GM23248 (cell line): ENCODE data around the gene SIRPD. TPM values are rescaled to one million over a fixed set of nuclear protein-coding genes. Genes with fewer than 3 reads are reported as not detected.
"Not testable (repeated sequence)": the region's sequence is repeated elsewhere in the genome, so short reads cannot be mapped to it uniquely, and the experiment has no call there.

Experiments
- DNase-seq: peaks from one replicate; pipeline ENCODE4 v3.0.0-alpha.2; 2015
- H2AFZ ChIP-seq: fragments of 200-600 bp; sonication (generic); 2 replicates; pipeline ENCODE4 v1.6.1; 2016; ENCODE audit warnings: antibody characterized with exemption
- H3F3A ChIP-seq: fragments of 200-600 bp; sonication (generic); 2 replicates; pipeline ENCODE4 v1.6.1; 2016; ENCODE audit warnings: mild to moderate bottlenecking, antibody characterized with exemption, mixed run types; ENCODE audit not compliant: insufficient read depth
- H3K27ac ChIP-seq: fragments of 200-600 bp; sonication (generic); 2 replicates; pipeline ENCODE4 v1.5.1; 2016; ENCODE audit warnings: mild to moderate bottlenecking
- H3K27me3 ChIP-seq: fragments of 200-600 bp; sonication (generic); replicated peaks from 2 replicates; pipeline ENCODE4 v1.6.1; 2016; ENCODE audit warnings: mild to moderate bottlenecking; ENCODE audit not compliant: insufficient read depth
- H3K36me3 ChIP-seq: fragments of 200-600 bp; sonication (generic); 2 replicates; pipeline ENCODE4 v1.6.1; 2016; ENCODE audit warnings: low read depth, mild to moderate bottlenecking
- H3K4me1 ChIP-seq: fragments of 200-600 bp; sonication (generic); 2 replicates; pipeline ENCODE4 v1.6.1; 2016; ENCODE audit warnings: mild to moderate bottlenecking; ENCODE audit not compliant: insufficient read depth
- H3K4me2 ChIP-seq: fragments of 200-600 bp; sonication (generic); one replicate; pipeline ENCODE4 v1.6.1; 2016; ENCODE audit warnings: mild to moderate bottlenecking; ENCODE audit not compliant: unreplicated experiment
- H3K4me3 ChIP-seq: fragments of 200-600 bp; sonication (generic); 2 replicates; pipeline ENCODE4 v1.5.1; 2016; ENCODE audit warnings: mild to moderate bottlenecking
- H3K79me2 ChIP-seq: fragments of 200-600 bp; sonication (generic); 2 replicates; pipeline ENCODE4 v1.6.1; 2016; ENCODE audit warnings: mild to moderate bottlenecking; ENCODE audit not compliant: insufficient read depth
- H3K9ac ChIP-seq: fragments of 200-600 bp; sonication (generic); 2 replicates; pipeline ENCODE4 v1.6.1; 2016; ENCODE audit warnings: mild to moderate bottlenecking
- H3K9me2 ChIP-seq: fragments of 200-600 bp; sonication (generic); 2 replicates; pipeline ENCODE4 v1.6.1; 2016; ENCODE audit warnings: mixed run types, mild to moderate bottlenecking, moderate library complexity; ENCODE audit not compliant: insufficient read depth
- H3K9me3 ChIP-seq: fragments of 200-600 bp; sonication (generic); one replicate; pipeline ENCODE4 v1.6.1; 2017; ENCODE audit warnings: low read depth
- H4K20me1 ChIP-seq: fragments of 200-600 bp; sonication (generic); 2 replicates; pipeline ENCODE4 v1.6.0; 2016; ENCODE audit not compliant: insufficient read depth
- EZH2 ChIP-seq: fragments of 200-600 bp; sonication (generic); IDR thresholded peaks from 2 replicates; pipeline ENCODE4 v1.6.1; 2018; ENCODE audit warnings: antibody characterized with exemption, mild to moderate bottlenecking; ENCODE audit not compliant: insufficient read depth, poor library complexity, severe bottlenecking
- EZH2phosphoT487 ChIP-seq: fragments of 200-600 bp; sonication (generic); IDR thresholded peaks from 2 replicates; pipeline ENCODE4 v1.6.1; 2018; ENCODE audit warnings: antibody characterized with exemption, moderate library complexity, mild to moderate bottlenecking, low read depth; ENCODE audit not compliant: insufficient read depth
- WGBS, 2 experiments: methylation state at CpG; one replicate each; pipeline ENCODE4 v1.1.6; 2015 to 2017; ENCODE audit warnings: low lambda C conversion rate in 2 of 2, low coverage in 1 of 2; ENCODE audit errors: missing lambda C conversion rate in 2 of 2; 5-methylcytosine and 5-hydroxymethylcytosine counted together
- in situ Hi-C: fragments of 300-500 bp; cut with MboI; formaldehyde crosslinking; loops from 2 replicates; pipeline ENCODE4 v1.15.0; 2020
- polyA plus RNA-seq: library from polyadenylated mRNA; unstranded; fragments of >200 nt; fragmentation: Nextera tagmentation; extraction: Ambion mirVana; gene quantifications from 2 replicates; pipeline ENCODE4 v1.2.1, GENCODE V29; 2016
- total RNA-seq: library from RNA; depleted of rRNA; stranded (reverse); fragments of >200 nt; shearing (Covaris generic); gene quantifications from 2 replicates; pipeline ENCODE4 v1.2.3, GENCODE V29; 2014

The SIRPD gene
- total and polyA plus RNA-seq, 2 experiments from 2014 or later = not detected

DNA sequence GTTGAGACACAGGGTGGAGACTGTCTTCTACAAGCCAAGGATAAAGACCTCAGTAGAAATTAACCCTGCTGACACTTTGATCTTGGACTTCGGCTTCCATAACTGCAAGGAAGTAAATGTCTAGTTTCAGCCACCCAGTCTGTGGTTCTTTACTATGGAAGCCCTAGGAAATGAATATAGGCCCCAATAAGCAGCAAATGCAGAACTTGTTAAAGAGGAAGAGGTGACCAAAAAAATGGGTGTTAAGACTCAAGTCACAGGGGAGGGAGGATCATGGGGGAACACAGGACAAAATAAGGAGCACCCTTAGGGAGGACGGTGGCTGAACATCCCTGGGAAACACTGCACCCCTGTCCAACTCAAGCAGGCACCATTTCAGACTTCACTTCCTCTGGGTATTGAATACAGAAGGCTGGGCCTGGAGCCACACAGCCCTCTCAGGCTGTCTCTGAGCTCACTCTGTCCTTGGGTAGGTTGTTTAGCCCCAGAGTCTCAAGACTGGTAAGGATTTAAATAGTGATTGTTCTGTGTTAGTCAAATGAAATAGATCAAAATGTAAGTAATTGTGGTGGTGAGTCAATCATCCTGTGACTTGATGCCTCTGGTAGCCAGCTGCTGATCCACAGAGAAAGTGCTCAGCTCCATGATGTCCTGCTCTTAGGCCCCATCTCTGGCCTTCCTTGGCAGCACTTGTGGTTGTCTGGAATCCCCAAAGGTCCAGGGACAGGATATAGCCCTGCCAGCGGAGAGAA is 30.5 kb upstream of the SIRPD start:
- no peaks in the 10 kb centered on the region for H3F3A ChIP-seq
- H3K4me1 ChIP-seq = no peaks in the 10 kb centered on the region
- H3K27ac ChIP-seq = no peak overlapping the region
- no CpG with 5 or more reads among the region's 3 CpGs for WGBS, 2 experiments
- no peak overlapping the region for H3K4me2 ChIP-seq
- no peaks in the 10 kb centered on the region for H3K9me3 ChIP-seq
- DNase-seq = no peak
- no peaks in the 10 kb centered on the region for H3K36me3 ChIP-seq
- no peak overlapping the region for H3K4me3 ChIP-seq
- no peaks in the 10 kb centered on the region for H4K20me1 ChIP-seq
- TF ChIP-seq EZH2phosphoT487 (no peak), EZH2 (no peak)
- no peaks in the 10 kb centered on the region for H3K9me2 ChIP-seq
- H2AFZ ChIP-seq = no peak overlapping the region
- no peak overlapping the region for H3K9ac ChIP-seq
- in situ Hi-C loops = no loop called here
- H3K79me2 ChIP-seq = no peaks in the 10 kb centered on the region
- no peaks in the 10 kb centered on the region for H3K27me3 ChIP-seq

DNA sequence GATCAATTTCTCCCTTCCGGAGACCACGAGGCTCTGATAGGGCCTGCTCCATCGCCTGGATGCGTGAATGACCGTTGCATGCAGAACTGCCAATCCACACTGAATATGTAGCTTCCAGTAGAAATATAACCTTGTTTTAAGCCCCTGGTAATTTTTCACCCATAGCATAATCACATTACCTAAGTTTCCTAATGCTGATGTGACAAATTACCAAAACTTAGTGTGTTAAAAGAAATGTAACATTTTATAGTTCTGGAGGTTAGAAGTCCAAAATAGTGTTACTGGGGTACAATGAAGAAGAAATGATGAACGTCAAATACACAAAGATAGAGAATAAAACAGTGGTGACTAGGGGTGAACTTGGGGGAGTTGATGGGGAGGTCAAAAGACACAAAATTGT is 22.0 kb upstream of the SIRPD start:
- TF ChIP-seq EZH2phosphoT487 (no peak), EZH2 (no peak)

GRCh38 chr20:1577906-1578305 is 20.4 kb upstream of the SIRPD start:
- Histone ChIP-seq H3K36me3 (no peaks in the 10 kb centered on the region), H3K9me3 (no peaks in the 10 kb centered on the region), H3K79me2 (no peaks in the 10 kb centered on the region), H3K9ac (no peak overlapping the region), H3K4me1 (no peaks in the 10 kb centered on the region), H3K4me3 (no peak overlapping the region), H3K27me3 (no peaks in the 10 kb centered on the region), H3K27ac (no peak overlapping the region), H4K20me1 (no peaks in the 10 kb centered on the region), H3K4me2 (no peak overlapping the region), H3K9me2 (no peaks in the 10 kb centered on the region), H3F3A (no peaks in the 10 kb centered on the region), H2AFZ (no peak overlapping the region)
- no peak for TF ChIP-seq EZH2
- no peak for TF ChIP-seq EZH2phosphoT487
- in situ Hi-C loops = no loop called here
- no peak for DNase-seq
- WGBS, 2 experiments = 73 to 74% methylated on average over 4 of the region's 4 CpGs

More for the DNA sequence above, 22.0 kb upstream of the SIRPD start:
- no peaks in the 10 kb centered on the region for H3K27me3 ChIP-seq
- H3K27ac ChIP-seq = no peak overlapping the region
- no peaks in the 10 kb centered on the region for H3K9me3 ChIP-seq
- 72 to 74% methylated on average over 6 of the region's 6 CpGs for WGBS, 2 experiments
- H3K79me2 ChIP-seq = no peaks in the 10 kb centered on the region
- H3K9me2 ChIP-seq = no peaks in the 10 kb centered on the region
- no peaks in the 10 kb centered on the region for H3K36me3 ChIP-seq
- no peak for DNase-seq
- in situ Hi-C loops = no loop called here
- H3K4me2 ChIP-seq = no peak overlapping the region
- H3K4me3 ChIP-seq = no peak overlapping the region
- no peaks in the 10 kb centered on the region for H3F3A ChIP-seq
- H3K9ac ChIP-seq = no peak overlapping the region
- no peak overlapping the region for H2AFZ ChIP-seq
- no peaks in the 10 kb centered on the region for H3K4me1 ChIP-seq
- H4K20me1 ChIP-seq = no peaks in the 10 kb centered on the region

GRCh38 chr20:1577313-1577712 is 19.8 kb upstream of the SIRPD start:
- H3K9me2 ChIP-seq, H3K4me3 ChIP-seq, H2AFZ ChIP-seq, H3F3A ChIP-seq, in situ Hi-C loops, H3K9me3 ChIP-seq, H3K4me2 ChIP-seq, DNase-seq, H3K4me1 ChIP-seq, H3K79me2 ChIP-seq, H3K27me3 ChIP-seq, H3K9ac ChIP-seq, H3K36me3 ChIP-seq, H4K20me1 ChIP-seq, H3K27ac ChIP-seq: not testable (repeated sequence)
- WGBS, 2 experiments = 56 to 87% methylated on average over 1 to 2 of the region's 2 CpGs

DNA sequence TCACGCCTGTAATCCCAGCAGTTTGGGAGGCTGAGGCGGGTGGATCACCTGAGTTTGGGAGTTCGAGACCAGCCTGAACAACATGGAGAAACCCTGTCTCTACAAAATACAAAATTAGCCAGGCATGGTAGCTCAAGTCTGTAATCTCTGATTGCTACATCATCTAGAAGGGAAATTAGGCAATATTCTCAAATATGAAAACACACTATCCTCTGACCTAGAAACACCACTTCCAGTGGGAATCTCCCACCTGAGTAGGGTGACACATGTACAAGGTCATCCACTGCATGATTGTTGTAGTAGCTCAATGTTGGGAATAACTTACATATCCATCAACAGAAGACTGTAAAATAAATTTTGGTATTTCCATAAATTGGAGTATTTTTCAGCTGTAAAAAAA is 19.1 kb upstream of the SIRPD start:
- Histone ChIP-seq H3K9me3 (no peaks in the 10 kb centered on the region), H3K9ac (no peak overlapping the region), H3K4me2 (no peak overlapping the region), H3K27ac (no peak overlapping the region), H3K36me3 (no peaks in the 10 kb centered on the region), H4K20me1 (no peaks in the 10 kb centered on the region), H3K4me1 (no peaks in the 10 kb centered on the region), H3F3A (no peaks in the 10 kb centered on the region), H3K79me2 (no peaks in the 10 kb centered on the region), H2AFZ (no peak overlapping the region), H3K27me3 (no peaks in the 10 kb centered on the region), H3K9me2 (no peaks in the 10 kb centered on the region), H3K4me3 (no peak overlapping the region)
- 55 to 60% methylated on average over 2 to 3 of the region's 3 CpGs for WGBS, 2 experiments
- TF ChIP-seq EZH2phosphoT487 = no peak
- no peak for DNase-seq
- in situ Hi-C loops = no loop called here

DNA sequence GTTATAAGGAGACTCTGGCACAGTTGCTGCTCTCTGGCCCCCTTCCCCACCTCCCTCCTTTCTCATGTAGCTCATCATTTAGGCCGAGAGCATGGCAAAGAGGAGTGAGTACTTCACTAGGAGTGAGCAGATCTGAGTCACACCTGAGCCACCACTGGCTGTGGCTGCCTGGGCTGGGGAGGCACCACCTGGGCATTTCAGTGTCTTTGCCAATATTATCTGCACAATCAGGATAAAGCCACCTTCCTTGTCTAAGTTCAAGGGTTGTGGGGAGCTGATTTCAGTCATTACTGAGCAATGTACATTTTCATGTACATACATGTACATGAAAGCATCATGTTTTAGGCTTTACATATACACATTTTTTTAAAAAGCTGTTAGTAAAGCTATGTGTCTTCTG is 18.5 kb upstream of the SIRPD start:
- H3K4me2 ChIP-seq, H3K27me3 ChIP-seq, H3F3A ChIP-seq, in situ Hi-C loops, DNase-seq, H2AFZ ChIP-seq, H3K36me3 ChIP-seq, H4K20me1 ChIP-seq, H3K4me1 ChIP-seq, H3K4me3 ChIP-seq, H3K9me3 ChIP-seq, H3K27ac ChIP-seq, H3K9ac ChIP-seq, H3K9me2 ChIP-seq, H3K79me2 ChIP-seq: not testable (repeated sequence)
- WGBS, 2 experiments = no CpG with 5 or more reads among the region's 1 CpG

- H3K4me3 ChIP-seq, H3K79me2 ChIP-seq, H3K36me3 ChIP-seq, H3K27me3 ChIP-seq, H2AFZ ChIP-seq, H3K9me3 ChIP-seq, H4K20me1 ChIP-seq, H3K4me2 ChIP-seq, H3K27ac ChIP-seq, DNase-seq, H3K9me2 ChIP-seq, in situ Hi-C loops, H3K9ac ChIP-seq: not testable (repeated sequence)
- H3K4me1 ChIP-seq = peaks cover 19% of the 10 kb centered on the region
- H3F3A ChIP-seq = peaks cover 23% of the 10 kb centered on the region
- WGBS, 2 experiments = 53 to 55% methylated on average over 7 to 8 of the region's 8 CpGs
Observed at GRCh38 chr20:1571583-1571982, 14.1 kb upstream of the SIRPD start.
